Thyroid gland (tissue), 4 donors: ENCODE data around the gene CBFA2T3.

Experiments used
- CTCF ChIP-seq, 6 experiments: fragments of 200-600 bp in 3 of 6; fragments of 450-650 bp in 3 of 6; sonication (generic) in 3 of 6; IDR thresholded peaks; one replicate each; pipeline ENCODE4 v1.5.1; 2016 to 2019; ENCODE audit warnings: antibody characterized with exemption in 6 of 6, mild to moderate bottlenecking in 2 of 6, inconsistent platforms in 1 of 6, moderate library complexity in 1 of 6
- POLR2A ChIP-seq, 2 donors: fragments of 450-650 bp; IDR thresholded peaks; one replicate each; pipeline ENCODE4 v1.6.1; 2017; ENCODE audit warnings: antibody characterized with exemption in 2 of 2, mild to moderate bottlenecking in 2 of 2, moderate library complexity in 1 of 2

- TF ChIP-seq CTCF (IDR thresholded peaks at IDR 0.05) = no peak
- TF ChIP-seq POLR2A (IDR thresholded peaks at IDR 0.05) = no peak
Measured at GRCh38 chr16:88985521-88985920, 8.5 kb upstream of the CBFA2T3 start.
